Upper lobe of left lung (tissue), 4 donors: Measurements from ENCODE around the gene RCSD1.
"Not testable (repeated sequence)": the region's sequence is repeated elsewhere in the genome, so short reads cannot be mapped to it uniquely, and the experiment has no call there.

Experiments used
- CTCF ChIP-seq, 6 experiments: fragments of 450-650 bp in 4 of 6; fragments of 200-600 bp in 2 of 6; sonication (generic) in 2 of 6; IDR thresholded peaks; one replicate each; pipeline ENCODE4 v1.5.1; 2016 to 2019; ENCODE audit warnings: antibody characterized with exemption in 6 of 6
- EP300 ChIP-seq, 4 donors: sonication (generic); formaldehyde crosslinking; IDR thresholded peaks; one replicate each; pipeline ENCODE4 v1.5.1; 2017; ENCODE audit warnings: antibody characterized with exemption in 4 of 4, control low read depth in 2 of 4
- POLR2A ChIP-seq, 4 donors: fragments of 450-650 bp; IDR thresholded peaks; one replicate each; pipeline ENCODE4 v1.5.1; 2016 to 2017; ENCODE audit warnings: antibody characterized with exemption in 4 of 4, mild to moderate bottlenecking in 2 of 4
- POLR2AphosphoS5 ChIP-seq, 2 donors: sonication (generic); formaldehyde crosslinking; IDR thresholded peaks; one replicate each; pipeline ENCODE4 v1.5.1; 2017; ENCODE audit warnings: antibody characterized with exemption in 2 of 2

DNA sequence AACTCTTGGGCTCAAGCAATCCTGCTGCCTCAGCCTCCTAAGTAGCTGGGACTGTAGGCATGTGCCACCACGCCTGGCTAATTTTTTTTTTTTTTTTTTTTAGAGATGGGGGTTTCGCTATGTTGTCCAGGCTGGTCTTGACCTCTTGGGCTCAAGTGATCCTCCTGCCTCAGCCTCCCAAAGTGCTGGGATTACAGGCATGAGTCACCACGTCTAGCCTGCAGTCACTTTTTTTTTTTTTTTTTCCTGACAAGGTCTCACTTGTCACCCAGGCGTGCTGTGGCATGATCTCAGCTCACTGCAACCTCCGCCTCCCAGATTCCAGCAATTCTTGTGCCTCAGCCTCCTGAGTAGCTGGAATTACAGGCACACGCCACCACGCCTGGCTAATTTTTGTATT lies 111.1 kb downstream of the RCSD1 start:
- TF ChIP-seq CTCF, POLR2AphosphoS5, POLR2A, EP300 (IDR thresholded peaks at IDR 0.05): not testable (repeated sequence)
